Measurements from ENCODE around the gene SLC9A7. TPM values are rescaled to one million over a fixed set of nuclear protein-coding genes. Genes with fewer than 3 reads are reported as not detected.
"Not testable (repeated sequence)": the region's sequence is repeated elsewhere in the genome, so short reads cannot be mapped to it uniquely, and the experiment has no call there.

SLC9A7 gene
- polyA plus RNA-seq (ENCODE audit: insufficient read length in 3 of 3) = 1 to 10 TPM; 4.3 to 4.7 (median 4.5) TPM

DNA sequence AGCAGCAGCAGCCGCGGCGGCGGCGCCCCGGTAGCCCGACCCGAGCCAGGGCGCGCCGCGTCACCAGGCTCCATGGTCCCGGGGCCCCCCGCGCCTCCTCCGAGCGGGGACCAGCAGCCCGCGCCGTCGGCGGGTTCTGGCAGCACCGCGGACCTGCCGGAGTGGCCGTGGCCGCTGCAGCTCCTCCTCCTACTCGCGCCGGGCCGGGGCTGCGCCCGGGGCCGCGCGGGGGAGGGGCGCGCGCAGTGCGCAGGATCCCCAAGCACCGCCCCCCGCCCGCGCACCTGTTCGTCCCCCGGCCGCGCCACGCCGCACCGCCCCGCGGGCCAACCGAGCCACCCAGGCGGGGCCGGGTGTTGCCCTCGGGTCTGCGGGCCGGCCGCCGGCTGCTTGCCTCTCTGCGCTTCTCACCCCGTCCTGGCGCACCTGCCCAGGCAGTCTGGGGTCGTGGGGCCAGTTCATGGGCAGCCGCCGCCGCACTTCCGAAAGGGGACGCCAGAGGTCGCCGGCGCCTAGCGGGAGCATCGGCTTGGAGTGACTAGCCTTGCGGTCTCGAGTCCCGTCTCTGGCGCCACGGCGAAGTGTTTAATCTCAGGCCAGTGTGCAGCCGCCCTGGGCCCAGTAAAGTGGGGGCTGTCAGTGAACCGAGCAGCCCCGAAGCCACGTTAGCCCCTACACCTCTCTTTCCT lies at the start of gene SLC9A7:
SLC9A7 (minus strand) TSS at position 163 of the 689 bp plus-strand sequence; CDS start at position 74, 89 bp downstream.
- DNase-seq (ENCODE audit: low read depth in 3 of 3, low spot score in 2 of 3) = peak in 2 of 3 donors; percentile 17 to 40

DNA sequence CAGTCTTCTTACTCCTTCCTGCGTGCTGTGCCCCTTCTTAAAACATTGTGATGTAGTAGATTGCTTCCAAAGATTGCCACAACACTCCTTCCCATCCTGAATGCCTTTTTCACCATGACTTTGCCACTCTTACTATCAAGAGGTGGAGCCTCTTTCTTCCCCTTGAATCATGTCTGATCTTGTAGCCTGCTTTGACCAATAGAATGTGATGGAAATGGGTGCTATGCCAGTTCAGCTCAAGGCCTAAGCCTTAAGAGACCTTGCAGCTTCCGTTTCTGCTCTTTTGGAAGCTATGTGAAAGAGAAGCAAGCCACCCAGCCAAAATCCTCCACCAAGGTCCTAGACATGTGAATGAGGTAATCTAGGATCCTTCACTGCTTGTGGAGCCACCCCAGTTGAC lies 46.4 kb upstream of the SLC9A7 start:
- no peak for DNase-seq (ENCODE audit: low read depth in 3 of 3, low spot score in 2 of 3)

GRCh38 chrX:46803140-46803539 lies 44.2 kb upstream of the SLC9A7 start:
- DNase-seq (ENCODE audit: low read depth in 3 of 3, low spot score in 2 of 3) = no peak

DNA sequence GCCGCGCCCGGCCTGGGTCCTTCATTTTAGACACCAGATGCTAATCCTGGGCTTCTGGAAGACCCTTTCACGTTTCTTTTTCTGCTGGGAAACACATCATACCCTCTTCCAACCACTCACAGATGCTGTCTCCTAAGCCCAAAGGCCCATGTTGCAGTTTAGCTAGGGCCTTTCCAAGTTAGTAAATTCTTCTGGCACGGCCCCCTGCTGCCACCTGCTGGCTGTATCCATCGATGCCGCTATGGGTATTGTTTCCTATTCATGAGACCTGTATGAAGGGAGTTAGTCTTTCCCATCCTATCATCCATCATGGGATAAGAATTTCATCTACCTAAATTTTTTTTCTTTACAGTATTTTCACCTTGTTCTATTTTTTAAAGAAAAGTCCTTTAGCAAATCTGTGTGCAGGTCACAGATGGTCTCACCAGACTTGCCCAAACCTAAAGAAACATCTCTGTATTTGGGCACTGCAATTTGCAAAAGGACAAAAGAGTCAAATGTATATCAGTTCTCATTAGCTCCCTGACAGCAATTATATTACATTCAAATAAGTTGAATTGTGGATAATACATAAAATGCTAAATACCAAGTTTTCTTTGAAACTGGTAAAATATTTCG lies 37.8 kb upstream of the SLC9A7 start:
- peak in 2 of 3 donors; percentile 10 to 25 for DNase-seq (ENCODE audit: low read depth in 3 of 3, low spot score in 2 of 3)

DNA sequence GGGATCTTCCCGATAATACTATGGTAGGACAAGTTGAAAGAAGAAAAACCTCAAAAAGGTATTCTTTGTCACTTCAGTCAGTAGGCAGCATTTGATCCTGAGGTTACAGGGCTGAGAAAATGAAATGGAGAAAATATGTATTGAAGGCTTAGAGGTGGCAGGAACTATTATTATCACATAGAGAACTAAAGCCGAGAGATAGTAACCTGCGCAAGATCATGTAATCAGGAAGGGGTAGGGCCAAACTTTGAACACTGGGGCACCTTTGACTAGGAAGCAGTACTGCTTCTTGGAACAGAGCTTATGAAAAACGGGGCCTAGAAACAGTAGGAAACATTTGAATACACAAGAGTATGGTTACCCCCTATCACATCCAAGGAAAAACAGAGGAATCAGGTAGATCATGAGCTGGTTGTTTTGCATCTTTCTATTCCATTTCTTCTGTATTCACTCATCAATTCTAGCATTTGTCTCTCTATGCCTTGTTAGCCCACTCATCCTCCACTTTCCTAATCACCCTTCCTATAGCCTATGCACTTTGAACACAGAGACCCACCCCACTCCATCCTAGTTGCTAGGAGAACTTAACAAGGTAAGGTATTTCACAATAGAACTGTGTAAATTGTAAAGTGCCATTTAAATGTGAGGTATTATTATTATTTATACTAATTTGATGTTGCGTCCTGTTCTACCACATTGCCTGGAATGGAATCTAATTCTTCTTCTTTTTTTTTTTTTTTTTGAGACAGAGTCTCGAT lies 34.6 kb upstream of the SLC9A7 start:
- no peak for DNase-seq (ENCODE audit: low read depth in 3 of 3, low spot score in 2 of 3)

GRCh38 chrX:46792810-46793188 lies 33.9 kb upstream of the SLC9A7 start:
- DNase-seq (ENCODE audit: low read depth in 3 of 3, low spot score in 2 of 3) = no peak

- no peak for DNase-seq (ENCODE audit: low read depth in 3 of 3, low spot score in 2 of 3)
Measured at GRCh38 chrX:46791927-46792809, 33.2 kb upstream of the SLC9A7 start.

GRCh38 chrX:46788902-46789301 lies 30.0 kb upstream of the SLC9A7 start:
- DNase-seq (ENCODE audit: low read depth in 3 of 3, low spot score in 2 of 3) = no peak

GRCh38 chrX:46784437-46784836 lies 25.5 kb upstream of the SLC9A7 start:
- not testable (repeated sequence) for DNase-seq (ENCODE audit: low read depth in 3 of 3, low spot score in 2 of 3)

- no peak for DNase-seq (ENCODE audit: low read depth in 3 of 3, low spot score in 2 of 3)
Measured at GRCh38 chrX:46782034-46782433, 23.1 kb upstream of the SLC9A7 start.

- DNase-seq (ENCODE audit: low read depth in 3 of 3, low spot score in 2 of 3) = no peak
Measured at GRCh38 chrX:46777971-46778810, 19.3 kb upstream of the SLC9A7 start.

DNA sequence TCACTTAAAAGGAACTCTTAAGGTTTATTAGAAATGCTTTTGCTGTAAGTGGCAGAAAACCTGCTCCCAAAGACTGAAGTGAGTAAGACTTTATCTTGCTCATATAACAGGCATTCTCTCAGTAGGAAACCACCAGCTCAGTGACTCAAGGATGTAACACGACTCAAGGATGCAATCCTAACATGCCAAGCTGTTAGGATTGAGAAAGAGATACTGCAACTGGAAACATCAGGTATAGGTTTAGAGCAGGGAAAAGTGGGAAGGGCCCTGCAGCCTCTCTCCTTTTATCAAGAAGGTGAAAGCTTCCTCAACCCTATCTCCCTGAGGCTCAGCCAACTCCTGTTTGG lies 11.9 kb upstream of the SLC9A7 start:
- DNase-seq (ENCODE audit: low read depth in 3 of 3, low spot score in 2 of 3) = no peak

DNA sequence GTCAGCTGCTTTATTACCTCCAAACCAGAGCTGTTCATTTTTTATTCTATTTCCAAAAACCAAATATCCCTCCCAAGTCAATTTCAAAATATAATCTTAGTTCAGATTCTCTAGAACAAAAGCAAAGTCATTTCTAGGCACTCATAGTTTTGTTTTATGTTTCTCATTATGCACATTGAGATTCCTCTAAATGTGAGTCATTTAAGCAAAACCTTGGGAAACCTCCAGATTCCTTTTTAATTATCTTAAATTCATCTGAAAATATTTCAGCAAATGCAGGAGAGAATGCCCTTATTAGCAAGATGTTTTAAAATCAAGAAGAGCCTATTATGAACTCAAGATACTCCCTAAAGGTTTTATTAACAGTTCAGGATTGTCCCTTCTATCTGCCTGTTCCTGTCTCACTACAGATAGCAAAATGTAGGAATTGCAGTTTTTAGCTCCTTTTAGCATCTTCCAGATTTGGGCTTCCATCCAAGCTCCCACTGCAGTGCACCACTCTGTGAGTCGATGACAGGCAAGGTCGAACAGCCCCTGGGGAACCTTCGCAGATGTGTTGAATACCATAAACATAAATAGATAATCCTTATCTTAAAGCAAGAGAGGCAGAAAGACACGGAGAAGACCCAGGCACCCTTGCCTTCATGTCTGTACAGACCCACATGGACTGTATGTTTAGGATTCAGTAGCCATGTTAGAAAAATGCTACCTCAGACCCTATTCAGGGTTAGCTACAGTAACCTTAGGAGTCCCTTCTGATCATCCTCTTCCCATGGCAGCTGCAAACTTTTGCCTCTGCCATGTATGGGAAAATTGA lies 11.3 kb upstream of the SLC9A7 start:
- DNase-seq (ENCODE audit: low read depth in 3 of 3, low spot score in 2 of 3) = no peak

- no peak for DNase-seq (ENCODE audit: low read depth in 3 of 3, low spot score in 2 of 3)
Measured at GRCh38 chrX:46762963-46763362, 4.0 kb upstream of the SLC9A7 start.

DNA sequence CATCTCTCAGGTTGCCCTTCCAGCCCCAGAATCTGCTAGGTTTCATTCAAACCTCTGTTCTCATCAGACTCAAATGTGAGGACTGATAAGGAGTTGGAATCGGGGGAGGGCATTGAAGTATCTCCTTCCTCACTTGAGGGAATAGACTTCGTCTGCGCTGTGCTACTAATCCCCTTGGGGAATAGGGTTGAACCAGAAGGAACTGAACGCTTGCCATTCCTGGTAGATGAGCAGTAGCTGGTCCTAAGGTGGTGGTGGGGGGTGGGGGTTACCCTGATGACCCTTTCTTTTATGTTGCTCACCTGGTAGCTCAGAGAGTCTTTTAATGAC lies 692 bp upstream of the SLC9A7 start:
- no peak for DNase-seq (ENCODE audit: low read depth in 3 of 3, low spot score in 2 of 3)

- peak in 1 of 3 donors; percentile 7 for DNase-seq (ENCODE audit: low read depth in 3 of 3, low spot score in 2 of 3)
Measured at GRCh38 chrX:46758163-46758955, 559 bp downstream of the SLC9A7 start.

DNA sequence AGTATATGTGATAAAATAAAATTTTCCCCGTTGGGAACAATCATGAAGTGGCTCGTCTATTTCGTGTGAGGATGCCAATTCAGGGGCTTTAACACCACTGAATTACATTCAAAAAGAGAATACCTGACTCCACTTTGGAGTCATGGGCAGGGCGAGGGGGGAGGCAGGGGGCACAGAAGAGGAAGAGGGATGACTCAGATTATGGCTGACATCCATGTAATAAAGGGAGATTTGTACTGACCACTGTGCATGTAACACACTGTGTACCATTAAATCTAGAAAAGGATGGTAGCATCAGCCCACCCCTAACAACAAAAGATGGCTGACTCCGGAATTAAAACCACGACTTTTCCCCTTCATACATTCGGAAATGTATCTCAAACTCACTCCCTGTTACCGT lies 1.3 kb downstream of the SLC9A7 start:
- DNase-seq (ENCODE audit: low read depth in 3 of 3, low spot score in 2 of 3) = no peak

GRCh38 chrX:46757052-46757451 lies 1.9 kb downstream of the SLC9A7 start:
- no peak for DNase-seq (ENCODE audit: low read depth in 3 of 3, low spot score in 2 of 3)
